HG02763 (cell line): Measurements from ENCODE around the gene SMIM38.

Experiments used
- ATAC-seq: cut with Tn5 transposase; IDR thresholded peaks from one replicate; pipeline ENCODE4 v1.9.1; 2021; ENCODE audit warnings: mild to moderate bottlenecking, moderate library complexity; ENCODE audit not compliant: unreplicated experiment

Gene SMIM38

DNA sequence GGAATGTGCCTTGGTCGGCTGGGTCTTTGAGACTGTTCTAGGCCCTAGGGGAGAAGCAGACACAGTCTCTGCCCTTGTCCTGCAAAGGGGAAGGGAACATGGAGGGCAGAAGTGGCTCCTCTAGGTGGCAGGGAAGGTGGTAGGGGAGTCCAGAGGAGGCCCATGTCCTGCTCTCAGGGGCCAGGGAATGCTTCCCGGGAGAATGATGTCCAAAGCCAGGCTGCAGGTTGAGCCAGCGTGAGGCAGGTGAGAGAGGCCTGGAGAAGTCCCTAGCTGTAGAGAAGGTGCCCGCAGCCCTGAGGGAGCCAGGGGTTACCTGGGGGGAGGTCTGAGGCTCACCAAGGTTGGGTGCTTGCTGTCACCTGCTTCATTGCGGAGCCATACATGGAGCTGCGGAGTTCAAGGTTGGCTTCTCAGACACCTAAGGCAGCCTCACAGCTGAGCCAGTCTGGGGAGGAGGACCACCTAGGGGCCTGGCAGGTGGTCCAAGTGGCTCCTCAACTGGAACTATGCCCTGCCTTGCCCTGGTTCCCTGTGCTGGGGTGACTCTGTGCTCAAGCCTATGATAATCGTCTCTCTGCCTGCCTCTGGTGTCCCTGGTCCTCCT, 46.1 kb downstream of the SMIM38 start:
- no peak for ATAC-seq

DNA sequence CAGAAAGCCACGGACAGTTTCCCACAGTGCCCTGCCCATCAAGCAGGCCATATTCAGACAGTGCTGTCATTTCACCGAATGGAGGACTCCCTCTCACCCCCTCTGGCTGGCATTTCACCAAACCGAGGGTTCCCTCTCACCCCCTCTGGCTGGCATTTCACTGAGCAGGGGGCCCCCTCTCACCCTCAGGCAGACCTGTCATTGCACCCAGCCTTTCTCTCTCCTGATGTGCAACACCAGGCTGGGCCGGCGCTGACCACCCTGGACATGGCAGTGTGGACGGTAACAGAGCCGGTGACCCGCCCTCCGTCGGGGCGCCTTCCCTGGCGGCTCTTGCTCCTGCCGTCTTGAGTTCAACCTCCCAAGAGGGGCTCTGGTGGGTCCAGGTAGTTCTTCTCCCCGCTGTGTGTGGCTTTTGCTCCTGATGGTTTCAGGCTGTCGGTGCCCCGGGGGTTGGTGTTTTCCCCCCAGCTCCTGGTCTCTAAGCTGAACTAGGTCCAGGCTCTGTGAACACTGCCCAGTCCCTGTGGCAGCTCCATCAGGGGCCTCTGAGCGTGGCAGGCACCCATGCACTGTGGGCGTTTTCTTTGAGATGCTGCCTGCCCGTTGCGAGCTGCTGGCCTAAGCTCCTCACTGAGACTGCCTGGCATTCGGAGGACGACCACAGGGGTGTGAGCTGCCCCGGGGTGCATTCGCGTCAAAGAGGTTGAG, 46.9 kb downstream of the SMIM38 start:
- no peak for ATAC-seq

DNA sequence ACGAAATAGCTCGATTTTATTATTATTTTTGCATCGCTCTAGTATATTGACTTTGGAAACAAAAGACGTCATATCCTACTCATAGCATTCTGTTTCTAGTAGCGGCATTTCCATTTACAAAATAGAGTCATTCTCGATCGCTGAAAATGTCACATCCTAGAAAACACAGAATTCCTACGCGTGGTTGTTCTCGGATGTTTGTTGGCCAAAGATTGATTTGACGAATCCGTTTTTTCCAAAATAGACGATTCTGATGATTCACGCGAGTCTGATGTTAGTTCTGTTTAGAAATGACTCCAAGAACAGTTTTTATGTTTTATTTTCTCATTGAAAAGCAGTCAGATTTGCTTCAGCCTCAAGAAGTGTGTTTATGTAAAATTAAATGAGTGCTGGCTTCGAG, 47.6 kb downstream of the SMIM38 start:
- no peak for ATAC-seq

DNA sequence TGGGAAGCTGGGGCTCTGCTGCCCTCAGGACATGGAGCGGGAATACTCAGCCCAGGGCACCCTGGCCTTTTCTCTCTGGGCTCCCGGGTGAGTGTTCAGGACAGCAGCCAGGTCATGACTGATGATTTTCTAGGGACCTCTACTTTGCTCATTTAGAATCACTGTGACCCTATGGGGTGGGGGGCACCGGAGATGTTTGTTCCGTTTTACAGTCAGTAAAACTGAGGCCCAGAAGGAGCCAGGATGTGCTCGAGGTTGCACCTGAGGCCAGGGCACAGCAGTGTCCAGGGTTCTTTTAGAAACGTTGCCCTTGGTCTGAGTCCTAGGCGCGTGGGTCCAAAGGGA, 48.1 kb downstream of the SMIM38 start:
- no peak for ATAC-seq

DNA sequence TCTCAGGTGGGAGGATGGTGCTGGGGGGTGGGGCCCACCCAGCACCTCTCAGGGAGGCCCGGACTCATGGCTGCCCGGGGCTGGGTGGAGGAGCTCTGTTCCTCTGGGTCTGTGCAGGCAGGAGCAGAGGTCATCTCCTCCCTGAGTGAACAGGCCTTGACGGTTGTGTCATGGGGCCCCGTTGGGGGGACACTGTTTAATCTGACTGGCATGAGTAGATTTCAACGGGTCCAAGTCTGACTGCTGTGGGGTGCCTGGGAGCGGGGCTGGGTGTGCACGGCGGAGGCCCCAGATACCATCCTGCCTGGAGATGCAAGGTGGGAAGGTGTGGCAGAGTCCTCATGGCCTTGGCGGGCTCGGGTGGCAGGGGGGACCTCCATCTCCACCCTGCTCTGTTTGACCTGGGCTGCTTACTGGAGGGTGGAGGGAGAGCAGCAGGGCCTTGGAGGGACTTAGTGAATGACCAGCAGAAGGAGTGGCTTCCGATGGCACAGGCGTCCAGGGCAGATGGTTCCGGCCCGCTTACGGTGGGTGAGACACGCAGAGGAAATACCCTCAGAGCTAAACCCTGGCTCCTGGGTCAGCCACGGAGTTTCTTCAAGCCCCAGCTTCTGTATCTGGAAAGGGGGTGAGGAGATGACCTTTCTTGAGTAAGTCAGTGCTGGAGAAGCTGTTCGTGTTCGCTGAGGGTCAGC, 48.7 kb downstream of the SMIM38 start:
- no peak for ATAC-seq

DNA sequence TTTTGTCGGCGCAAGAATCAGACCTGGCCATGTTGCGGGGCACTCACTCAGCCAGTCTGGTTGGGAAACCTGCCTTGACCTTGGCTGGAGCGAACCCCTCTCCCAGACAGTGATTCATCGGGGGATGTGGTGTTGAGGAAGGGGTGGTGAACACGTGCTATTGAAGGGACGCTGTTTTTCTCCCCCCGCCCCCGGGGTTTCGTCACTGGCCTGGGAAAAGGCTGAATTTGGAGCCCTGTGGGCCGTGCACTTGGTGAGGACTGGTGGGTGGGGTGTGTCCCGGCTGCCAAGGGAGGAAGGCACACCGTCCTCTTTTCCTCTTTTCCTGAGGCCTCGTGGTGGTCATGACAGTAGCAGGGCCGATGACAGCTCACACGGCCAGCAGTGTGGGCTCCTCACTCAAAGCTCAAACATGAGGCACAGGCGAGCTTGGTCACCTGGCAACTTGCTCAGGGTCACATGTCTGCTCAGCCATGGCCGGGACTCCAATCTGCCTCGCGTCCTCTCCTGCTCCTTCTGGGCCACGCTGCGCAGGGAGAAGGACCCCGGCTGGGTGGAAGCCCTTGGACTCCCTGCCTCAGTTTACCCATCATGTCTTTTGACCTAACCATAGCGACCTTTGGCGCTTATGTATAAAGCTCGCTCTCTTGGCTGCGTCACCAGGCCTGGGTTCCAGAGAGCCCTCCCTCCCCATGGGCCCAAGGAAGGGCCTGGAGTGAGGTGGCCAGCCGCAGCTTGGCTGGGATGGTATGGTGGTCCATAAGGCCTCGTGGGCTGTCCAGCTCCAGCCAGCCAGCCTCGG, 49.4 kb downstream of the SMIM38 start:
- no peak for ATAC-seq
